HepG2 (cell line): ENCODE results near the gene SLC39A10.

Source experiments
- CBX5 ChIP-seq: sonication (generic); formaldehyde crosslinking; IDR thresholded peaks from 2 replicates; pipeline ENCODE4 v1.4.0; 2020; ENCODE audit warnings: missing genetic modification reagents, borderline replicate concordance
- GPBP1L1 ChIP-seq: sonication (generic); formaldehyde crosslinking; IDR thresholded peaks from 2 replicates; pipeline ENCODE4 v1.5.0; 2020; ENCODE audit warnings: mild to moderate bottlenecking, missing genetic modification reagents
- IRF2 ChIP-seq: IDR thresholded peaks from 2 replicates; pipeline ENCODE4 v1.6.1; 2018; ENCODE audit warnings: missing genetic modification reagents, missing compliant biosample characterization
- LBX2 ChIP-seq: sonication (generic); formaldehyde crosslinking; IDR thresholded peaks from 2 replicates; pipeline ENCODE4 v1.5.0; 2020; ENCODE audit warnings: missing genetic modification reagents, mild to moderate bottlenecking, borderline replicate concordance
- REST ChIP-seq, 2 experiments: IDR thresholded peaks; 2 replicates each; pipeline ENCODE4 v1.6.1; 2011 to 2012; ENCODE audit warnings: low read length in 2 of 2, borderline replicate concordance in 1 of 2, low read depth in 1 of 2, mild to moderate bottlenecking in 1 of 2, moderate library complexity in 1 of 2
- YY1 ChIP-seq: IDR thresholded peaks from 2 replicates; pipeline ENCODE4 v1.6.1; 2011; ENCODE audit warnings: low read length, low read depth, moderate library complexity, mild to moderate bottlenecking; ENCODE audit not compliant: insufficient read depth, insufficient replicate concordance
- ZNF784 ChIP-seq: sonication (generic); formaldehyde crosslinking; IDR thresholded peaks from 2 replicates; pipeline ENCODE4 v1.5.1; 2020; ENCODE audit warnings: missing genetic modification reagents, mild to moderate bottlenecking, borderline replicate concordance

GRCh38 chr2:195667974-195668373, 10.9 kb downstream of the SLC39A10 start:
- TF ChIP-seq LBX2 (CRISPR knock-in tag) (no peak), IRF2 (CRISPR knock-in tag) (no peak), YY1 (no peak), CBX5 (CRISPR knock-in tag) (no peak), ZNF784 (CRISPR knock-in tag) (no peak), GPBP1L1 (no peak), REST (IDR thresholded peaks at IDR 0.05; ENCODE audit: borderline replicate concordance in 1 of 2, low read depth in 1 of 2, low read length in 2 of 2) (no peak)
